Caco-2 (cell line): ENCODE results near the gene CNKSR3. TPM values are rescaled to one million over a fixed set of nuclear protein-coding genes. Genes with fewer than 3 reads are reported as not detected.

Experiments
- BruUV-seq: library from RNA; stranded (reverse); fragments of 400-500 nt; replicated peaks from 2 replicates; lab custom pipeline; 2021; lab: Mats Ljungman, UMichigan
- CTCF ChIA-PET: fragments of 300-600 bp; sonication (Branson Sonifier 250); formaldehyde crosslinking; loops from one replicate; lab custom pipeline; 2022; ENCODE audit warnings: antibody characterized with exemption; lab: Charles Lee
- POLR2A ChIA-PET: fragments of 300-600 bp; sonication (Branson Sonifier 250); formaldehyde crosslinking; loops from one replicate; lab custom pipeline; 2022; ENCODE audit warnings: antibody characterized with exemption; lab: Charles Lee
- DNase-seq, 2 experiments: peaks; one replicate each; pipeline versions ENCODE4 v3.0.0 to v3.0.0-alpha.2; 2020 to 2022
- H3K27me3 ChIP-seq: replicated peaks from 2 replicates; pipeline ENCODE4 v1.6.0; 2011; ENCODE audit warnings: low read length; ENCODE audit not compliant: control insufficient read depth, insufficient read depth
- H3K36me3 ChIP-seq: 2 replicates; pipeline ENCODE4 v1.5.1; 2011; ENCODE audit warnings: low read length; ENCODE audit not compliant: control insufficient read depth, insufficient read depth
- H3K4me1 ChIP-seq: fragments of 250-450 bp; sonication (Bioruptor Pico); 2 replicates; pipeline ENCODE4 v1.5.1; 2020; ENCODE audit warnings: mild to moderate bottlenecking
- H3K4me3 ChIP-seq: 2 replicates; pipeline ENCODE4 v1.5.1; 2011; ENCODE audit warnings: low read depth, mild to moderate bottlenecking, control low read depth, low read length
- H3K9me3 ChIP-seq: fragments of 250-450 bp; sonication (Bioruptor Pico); 2 replicates; pipeline ENCODE4 v1.5.1; 2020; ENCODE audit warnings: mild to moderate bottlenecking, moderate library complexity
- H3K27ac Mint-ChIP-seq: one replicate; pipeline ENCODE4 v1.8.0; 2022; ENCODE audit warnings: mixed read lengths; ENCODE audit not compliant: unreplicated experiment
- H3K27me3 Mint-ChIP-seq: one replicate; pipeline ENCODE4 v1.8.0; 2022; ENCODE audit warnings: mixed read lengths; ENCODE audit not compliant: insufficient read depth, unreplicated experiment
- H3K36me3 Mint-ChIP-seq: one replicate; pipeline ENCODE4 v1.8.0; 2022; ENCODE audit warnings: mild to moderate bottlenecking, mixed read lengths; ENCODE audit not compliant: insufficient read depth, unreplicated experiment
- H3K4me1 Mint-ChIP-seq: one replicate; pipeline ENCODE4 v1.8.0; 2022; ENCODE audit warnings: low read depth, mixed read lengths; ENCODE audit not compliant: unreplicated experiment
- H3K4me3 Mint-ChIP-seq: one replicate; pipeline ENCODE4 v1.8.0; 2022; ENCODE audit warnings: mild to moderate bottlenecking, moderate library complexity, mixed read lengths; ENCODE audit not compliant: unreplicated experiment
- H3K9me3 Mint-ChIP-seq: one replicate; pipeline ENCODE4 v1.8.0; 2022; ENCODE audit warnings: mixed read lengths; ENCODE audit not compliant: unreplicated experiment
- intact Hi-C: fragments of 100-400 bp; cut with micrococcal nuclease; formaldehyde crosslinking; loops from one replicate; pipeline ENCODE4 v1.10.0; 2022; ENCODE audit not compliant: unreplicated experiment
- total RNA-seq: library from RNA; stranded (reverse); gene quantifications from 2 replicates; pipeline ENCODE4 v1.2.3, GENCODE V29; 2022
- TF ChIP-seq, protein P1 (sequence below), 2 experiments: fragments of 200-600 bp in 1 of 2; IDR thresholded peaks; 1 replicate in 1 of 2; 2 replicates in 1 of 2; pipeline versions ENCODE4 v1.5.1 to v1.8.0; 2011 to 2022; ENCODE audit warnings: antibody characterized with exemption in 1 of 2, control low read depth in 1 of 2, inconsistent platforms in 1 of 2, low read depth in 1 of 2, low read length in 1 of 2, mild to moderate bottlenecking in 1 of 2, moderate library complexity in 1 of 2; ENCODE audit not compliant: insufficient read depth in 1 of 2, severe bottlenecking in 1 of 2, unreplicated experiment in 1 of 2

The CNKSR3 gene
- total RNA-seq, 1 experiment from 2014 or later: 33.1 TPM

DNA sequence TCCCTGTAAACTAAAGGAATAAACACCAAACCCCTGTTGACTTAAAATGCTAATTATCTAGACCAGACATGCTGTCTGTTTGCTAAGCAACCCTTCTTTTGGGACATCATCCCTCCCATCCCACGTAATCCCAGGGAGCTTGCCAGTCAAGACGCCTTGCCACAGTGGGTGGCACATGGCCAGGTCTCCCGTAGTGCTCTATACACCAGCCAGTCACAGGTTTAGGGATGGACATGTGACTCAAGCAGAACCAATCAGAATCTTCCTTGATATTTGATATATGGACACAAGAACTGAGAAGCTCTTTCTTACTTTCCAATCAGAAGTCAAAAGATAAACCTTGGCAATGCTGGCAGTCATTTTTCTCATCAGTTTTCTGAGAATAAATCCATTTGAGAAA lies 60.0 kb downstream of the CNKSR3 start:
- H3K36me3 Mint-ChIP-seq: peaks cover 13% of the 10 kb centered on the region
- no peak overlapping the region for H3K27ac Mint-ChIP-seq
- intact Hi-C loops: no loop called here
- no peaks in the 10 kb centered on the region for H3K9me3 ChIP-seq
- no peak overlapping the region for H3K4me3 ChIP-seq
- BruUV-seq: no TSS peak
- no peak for DNase-seq
- TF ChIP-seq, protein P1, sequence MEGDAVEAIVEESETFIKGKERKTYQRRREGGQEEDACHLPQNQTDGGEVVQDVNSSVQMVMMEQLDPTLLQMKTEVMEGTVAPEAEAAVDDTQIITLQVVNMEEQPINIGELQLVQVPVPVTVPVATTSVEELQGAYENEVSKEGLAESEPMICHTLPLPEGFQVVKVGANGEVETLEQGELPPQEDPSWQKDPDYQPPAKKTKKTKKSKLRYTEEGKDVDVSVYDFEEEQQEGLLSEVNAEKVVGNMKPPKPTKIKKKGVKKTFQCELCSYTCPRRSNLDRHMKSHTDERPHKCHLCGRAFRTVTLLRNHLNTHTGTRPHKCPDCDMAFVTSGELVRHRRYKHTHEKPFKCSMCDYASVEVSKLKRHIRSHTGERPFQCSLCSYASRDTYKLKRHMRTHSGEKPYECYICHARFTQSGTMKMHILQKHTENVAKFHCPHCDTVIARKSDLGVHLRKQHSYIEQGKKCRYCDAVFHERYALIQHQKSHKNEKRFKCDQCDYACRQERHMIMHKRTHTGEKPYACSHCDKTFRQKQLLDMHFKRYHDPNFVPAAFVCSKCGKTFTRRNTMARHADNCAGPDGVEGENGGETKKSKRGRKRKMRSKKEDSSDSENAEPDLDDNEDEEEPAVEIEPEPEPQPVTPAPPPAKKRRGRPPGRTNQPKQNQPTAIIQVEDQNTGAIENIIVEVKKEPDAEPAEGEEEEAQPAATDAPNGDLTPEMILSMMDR (IDR thresholded peaks at IDR 0.05; ENCODE audit: insufficient read depth in 1 of 2, low read depth in 1 of 2, low read length in 1 of 2, severe bottlenecking in 1 of 2, unreplicated experiment in 1 of 2): no peak
- H3K9me3 Mint-ChIP-seq: no peaks in the 10 kb centered on the region
- no peak overlapping the region for H3K4me3 Mint-ChIP-seq
- no peaks in the 10 kb centered on the region for H3K27me3 Mint-ChIP-seq
- no peaks in the 10 kb centered on the region for H3K36me3 ChIP-seq
- POLR2A ChIA-PET: no interaction called here
- peaks cover 16% of the 10 kb centered on the region for H3K4me1 Mint-ChIP-seq
- CTCF ChIA-PET: no interaction called here
- 0 out of 2 replicates have a peak, but pooled peaks cover 3% of the 10 kb centered on the region for H3K4me1 ChIP-seq
- no peaks in the 10 kb centered on the region for H3K27me3 ChIP-seq

- H3K27me3 Mint-ChIP-seq: no peaks in the 10 kb centered on the region
- H3K9me3 Mint-ChIP-seq: no peaks in the 10 kb centered on the region
- DNase-seq: no peak
- TF ChIP-seq, protein P1 (IDR thresholded peaks at IDR 0.05; ENCODE audit: insufficient read depth in 1 of 2, low read depth in 1 of 2, low read length in 1 of 2, severe bottlenecking in 1 of 2, unreplicated experiment in 1 of 2): peak in 1 of 2 experiments; percentile 30
- H3K4me3 ChIP-seq: no peak overlapping the region
- H3K4me1 Mint-ChIP-seq: peaks cover 18% of the 10 kb centered on the region
- CTCF ChIA-PET: no interaction called here
- H3K4me3 Mint-ChIP-seq: no peak overlapping the region
- H3K36me3 ChIP-seq: no peaks in the 10 kb centered on the region
- no TSS peak for BruUV-seq
- H3K9me3 ChIP-seq: no peaks in the 10 kb centered on the region
- POLR2A ChIA-PET: no interaction called here
- H3K36me3 Mint-ChIP-seq: peaks cover 21% of the 10 kb centered on the region
- H3K27ac Mint-ChIP-seq: no peak overlapping the region
- intact Hi-C loops: no loop called here
- 0 out of 2 replicates have a peak, but pooled peaks cover 5% of the 10 kb centered on the region for H3K4me1 ChIP-seq
- H3K27me3 ChIP-seq: no peaks in the 10 kb centered on the region
These were observed 61.9 kb downstream of the CNKSR3 start for GRCh38 chr6:154448448-154449096.

GRCh38 chr6:154447954-154448353 lies 62.5 kb downstream of the CNKSR3 start:
- H3K36me3 Mint-ChIP-seq: peaks cover 26% of the 10 kb centered on the region
- BruUV-seq: no TSS peak
- CTCF ChIA-PET: no interaction called here
- no peaks in the 10 kb centered on the region for H3K9me3 Mint-ChIP-seq
- Histone ChIP-seq H3K4me1 (0 out of 2 replicates have a peak, but pooled peaks cover 5% of the 10 kb centered on the region), H3K27me3 (no peaks in the 10 kb centered on the region), H3K4me3 (no peak overlapping the region), H3K9me3 (no peaks in the 10 kb centered on the region), H3K36me3 (no peaks in the 10 kb centered on the region)
- DNase-seq: no peak
- peaks cover 18% of the 10 kb centered on the region for H3K4me1 Mint-ChIP-seq
- intact Hi-C loops: no loop called here
- H3K27ac Mint-ChIP-seq: no peak overlapping the region
- TF ChIP-seq, protein P1 (IDR thresholded peaks at IDR 0.05; ENCODE audit: insufficient read depth in 1 of 2, low read depth in 1 of 2, low read length in 1 of 2, severe bottlenecking in 1 of 2, unreplicated experiment in 1 of 2): no peak
- POLR2A ChIA-PET: no interaction called here
- no peaks in the 10 kb centered on the region for H3K27me3 Mint-ChIP-seq
- H3K4me3 Mint-ChIP-seq: no peak overlapping the region
